OCI-LY1 (cell line): ENCODE results near the gene SCAF8.

Source experiments
- H2AFZ ChIP-seq: fragments of 200-600 bp; sonication (generic), shearing (Covaris generic); 2 replicates; pipeline ENCODE4 v1.6.0; 2014; ENCODE audit warnings: antibody characterized with exemption, mild to moderate bottlenecking, low read length
- H3F3A ChIP-seq: fragments of 200-600 bp; sonication (generic), shearing (Covaris generic); 2 replicates; pipeline ENCODE4 v1.6.0; 2014; ENCODE audit warnings: mild to moderate bottlenecking, antibody characterized with exemption, low read length, moderate library complexity; ENCODE audit not compliant: insufficient read depth
- H3K27ac ChIP-seq: fragments of 200-600 bp; sonication (generic); 2 replicates; pipeline ENCODE4 v1.5.1; 2014; ENCODE audit warnings: low read length, mixed run types, mild to moderate bottlenecking, low read depth; ENCODE audit not compliant: poor library complexity, severe bottlenecking
- H3K27me3 ChIP-seq: fragments of 200-600 bp; sonication (generic); 2 replicates; pipeline ENCODE4 v1.6.0; 2014; ENCODE audit warnings: antibody characterized with exemption, mild to moderate bottlenecking, low read length, moderate library complexity; ENCODE audit not compliant: insufficient read depth
- H3K36me3 ChIP-seq: fragments of 200-600 bp; sonication (generic); 2 replicates; pipeline ENCODE4 v1.6.1; 2014; ENCODE audit warnings: mild to moderate bottlenecking, antibody characterized with exemption, low read length, moderate library complexity, mixed read lengths; ENCODE audit not compliant: insufficient read depth
- H3K4me1 ChIP-seq: fragments of 200-600 bp; sonication (generic); 2 replicates; pipeline ENCODE4 v1.5.1; 2014; ENCODE audit warnings: mild to moderate bottlenecking, low read length, moderate library complexity; ENCODE audit not compliant: insufficient read depth, severe bottlenecking
- H3K4me2 ChIP-seq: fragments of 200-600 bp; sonication (generic), shearing (Covaris generic); 2 replicates; pipeline ENCODE4 v1.6.1; 2014; ENCODE audit warnings: low read length
- H3K4me3 ChIP-seq: fragments of 200-600 bp; sonication (generic); 2 replicates; pipeline ENCODE4 v1.5.1; 2014; ENCODE audit warnings: low read length, low read depth, mild to moderate bottlenecking, mixed read lengths; ENCODE audit not compliant: poor library complexity, severe bottlenecking
- H3K79me2 ChIP-seq: fragments of 200-600 bp; shearing (Covaris generic); 2 replicates; pipeline ENCODE4 v1.6.1; 2016; ENCODE audit warnings: mixed run types, low read length, mixed read lengths; ENCODE audit not compliant: insufficient read depth
- H3K9ac ChIP-seq: fragments of 200-600 bp; sonication (generic), shearing (Covaris generic); 2 replicates; pipeline ENCODE4 v1.6.1; 2014; ENCODE audit warnings: mild to moderate bottlenecking, low read length, mixed read lengths
- H3K9me2 ChIP-seq: fragments of 200-600 bp; sonication (generic), shearing (Covaris generic); 2 replicates; pipeline ENCODE4 v1.6.1; 2014; ENCODE audit warnings: low read depth, mild to moderate bottlenecking, low read length, mixed read lengths
- H3K9me3 ChIP-seq: fragments of 200-600 bp; shearing (Covaris generic); 2 replicates; pipeline ENCODE4 v1.6.1; 2014; ENCODE audit warnings: low read length, mixed read lengths
- H4K20me1 ChIP-seq: fragments of 200-600 bp; sonication (generic), shearing (Covaris generic); 2 replicates; pipeline ENCODE4 v1.6.0; 2016; ENCODE audit warnings: mild to moderate bottlenecking, low read length; ENCODE audit not compliant: insufficient read depth
- CTCF ChIP-seq: fragments of 200-600 bp; sonication (generic), shearing (Covaris generic); IDR thresholded peaks from 2 replicates; pipeline ENCODE4 v1.5.1; 2017; ENCODE audit warnings: mild to moderate bottlenecking, antibody characterized with exemption, low read length, moderate library complexity, mixed read lengths
- EZH2 ChIP-seq: fragments of 200-600 bp; sonication (generic), shearing (Covaris generic); IDR thresholded peaks from 2 replicates; pipeline ENCODE4 v1.8.0; 2017; ENCODE audit warnings: borderline replicate concordance, mixed run types, mild to moderate bottlenecking, antibody characterized with exemption, low read length, moderate library complexity, mixed read lengths

SCAF8 gene

GRCh38 chr6:154689493-154690255, 43.5 kb upstream of the SCAF8 start:
- H2AFZ ChIP-seq = no peak overlapping the region

GRCh38 chr6:154690857-154691256, 42.4 kb upstream of the SCAF8 start:
- Histone ChIP-seq H3K4me3 (no peak overlapping the region), H3K4me2 (no peak overlapping the region), H3K9me2 (no peaks in the 10 kb centered on the region), H2AFZ (no peak overlapping the region), H3K27ac (no peak overlapping the region), H3K36me3 (no peaks in the 10 kb centered on the region), H3K4me1 (peaks cover 4% of the 10 kb centered on the region), H3K9me3 (no peaks in the 10 kb centered on the region), H3K27me3 (no peaks in the 10 kb centered on the region), H3K79me2 (no peaks in the 10 kb centered on the region), H4K20me1 (no peaks in the 10 kb centered on the region), H3K9ac (no peak overlapping the region), H3F3A (no peaks in the 10 kb centered on the region)
- TF ChIP-seq CTCF = no peak
- no peak for TF ChIP-seq EZH2

More at GRCh38 chr6:154689493-154690255, 43.5 kb upstream of the SCAF8 start:
- H3K4me1 ChIP-seq = peaks cover 4% of the 10 kb centered on the region
- no peaks in the 10 kb centered on the region for H3K27me3 ChIP-seq
- no peaks in the 10 kb centered on the region for H4K20me1 ChIP-seq
- H3K27ac ChIP-seq = no peak overlapping the region
- no peak overlapping the region for H3K4me2 ChIP-seq
- no peaks in the 10 kb centered on the region for H3K9me2 ChIP-seq
- no peak overlapping the region for H3K9ac ChIP-seq
- H3F3A ChIP-seq = no peaks in the 10 kb centered on the region
- no peak for TF ChIP-seq CTCF
- H3K4me3 ChIP-seq = no peak overlapping the region
- H3K36me3 ChIP-seq = no peaks in the 10 kb centered on the region
- no peaks in the 10 kb centered on the region for H3K79me2 ChIP-seq
- no peaks in the 10 kb centered on the region for H3K9me3 ChIP-seq

GRCh38 chr6:154696661-154697060, 36.6 kb upstream of the SCAF8 start:
- H3K36me3 ChIP-seq = no peaks in the 10 kb centered on the region
- H3K4me2 ChIP-seq = no peak overlapping the region
- no peaks in the 10 kb centered on the region for H4K20me1 ChIP-seq
- no peak overlapping the region for H3K27ac ChIP-seq
- TF ChIP-seq CTCF (no peak), EZH2 (no peak)
- no peak overlapping the region for H2AFZ ChIP-seq
- no peaks in the 10 kb centered on the region for H3K79me2 ChIP-seq
- H3F3A ChIP-seq = no peaks in the 10 kb centered on the region
- no peaks in the 10 kb centered on the region for H3K27me3 ChIP-seq
- no peaks in the 10 kb centered on the region for H3K4me1 ChIP-seq
- no peaks in the 10 kb centered on the region for H3K9me3 ChIP-seq
- H3K4me3 ChIP-seq = no peak overlapping the region
- H3K9me2 ChIP-seq = no peaks in the 10 kb centered on the region
- no peak overlapping the region for H3K9ac ChIP-seq
